PFSK-1 (cell line): Measurements from ENCODE around the gene TAS2R4. TPM values are rescaled to one million over a fixed set of nuclear protein-coding genes. Genes with fewer than 3 reads are reported as not detected.

Experiments
- FOXP2 ChIP-seq: optimal IDR thresholded peaks from 2 replicates; pipeline ENCODE3; 2011; ENCODE audit warnings: borderline replicate concordance, control low read depth, inconsistent platforms; ENCODE audit not compliant: insufficient read depth; ENCODE audit errors: extremely low read length, extremely low read depth
- POLR2AphosphoS5 ChIP-seq: IDR thresholded peaks from 2 replicates; pipeline ENCODE4 v1.6.1; 2012; ENCODE audit warnings: low read depth, mild to moderate bottlenecking, control low read depth, low read length, moderate library complexity
- REST ChIP-seq, 2 experiments: IDR thresholded peaks; 2 replicates each; pipeline versions ENCODE4 v1.6.1 to v1.8.0; 2011 to 2012; ENCODE audit warnings: low read depth in 2 of 2, low read length in 2 of 2, control low read depth in 1 of 2, inconsistent platforms in 1 of 2, mild to moderate bottlenecking in 1 of 2, moderate library complexity in 1 of 2; ENCODE audit not compliant: insufficient read depth in 1 of 2
- SIN3A ChIP-seq: IDR thresholded peaks from 2 replicates; pipeline ENCODE4 v1.6.1; 2012; ENCODE audit warnings: mild to moderate bottlenecking, low read length, moderate library complexity, borderline replicate concordance; ENCODE audit not compliant: insufficient read depth
- TAF1 ChIP-seq: IDR thresholded peaks from 2 replicates; pipeline ENCODE4 v1.6.1; 2012; ENCODE audit warnings: low read length, control low read depth, borderline replicate concordance; ENCODE audit not compliant: insufficient read depth
- polyA plus RNA-seq: library from polyadenylated mRNA; unstranded; fragments of >200 nt; gene quantifications from one replicate; pipeline ENCODE4 v1.2.1, GENCODE V29; 2012; ENCODE audit warnings: low read depth, missing spikeins; ENCODE audit not compliant: insufficient read length

Gene TAS2R4
- 0.11 TPM for polyA plus RNA-seq

GRCh38 chr7:141776374-141776773, at the start of gene TAS2R4:
TAS2R4 (plus strand) TSS chr7:141776674; CDS start chr7:141778489, 1,815 bp downstream.
- TF ChIP-seq REST (IDR thresholded peaks at IDR 0.05; ENCODE audit: insufficient read depth in 1 of 2, low read depth in 2 of 2, low read length in 2 of 2) = no peak
- no peak for TF ChIP-seq FOXP2
- no peak for TF ChIP-seq SIN3A
- TF ChIP-seq TAF1 = no peak
- no peak for TF ChIP-seq POLR2AphosphoS5

GRCh38 chr7:141729020-141729419, 47.5 kb upstream of the TAS2R4 start:
- TF ChIP-seq SIN3A (no peak), REST (IDR thresholded peaks at IDR 0.05; ENCODE audit: insufficient read depth in 1 of 2, low read depth in 2 of 2, low read length in 2 of 2) (no peak), POLR2AphosphoS5 (no peak), FOXP2 (no peak), TAF1 (no peak)

- TF ChIP-seq TAF1 (no peak), REST (IDR thresholded peaks at IDR 0.05; ENCODE audit: insufficient read depth in 1 of 2, low read depth in 2 of 2, low read length in 2 of 2) (no peak), POLR2AphosphoS5 (no peak), FOXP2 (no peak), SIN3A (no peak)
These were observed 44.9 kb upstream of the TAS2R4 start for GRCh38 chr7:141731476-141732149.

GRCh38 chr7:141737118-141737835, 39.2 kb upstream of the TAS2R4 start:
- TF ChIP-seq POLR2AphosphoS5 = no peak
- no peak for TF ChIP-seq TAF1
- TF ChIP-seq SIN3A = no peak
- no peak for TF ChIP-seq FOXP2

- TF ChIP-seq FOXP2 (peak; percentile 78), TAF1 (peak; percentile 87; the same call in 1 of the 2 replicates), REST (IDR thresholded peaks at IDR 0.05; ENCODE audit: insufficient read depth in 1 of 2, low read depth in 2 of 2, low read length in 2 of 2) (peak; percentile 22 to 28; a peak in 1 of 4 replicates), POLR2AphosphoS5 (peak; percentile 82), SIN3A (peak; percentile 84; the same call in 1 of the 2 replicates)
These were observed 38.5 kb upstream of the TAS2R4 start, which contains the start of gene SSBP1 for GRCh38 chr7:141737836-141738591. SSBP1 (plus strand) TSS chr7:141738358; CDS start chr7:141739167, 809 bp downstream.
